GM12875 (cell line): ENCODE measurements around the gene MPZL1.

ENCODE experiments used
- H3K4me3 ChIP-seq: one replicate; pipeline ENCODE4 v1.5.1; 2011; ENCODE audit warnings: low read depth, low read length, control low read depth
- CTCF ChIP-seq: IDR thresholded peaks from 2 replicates; pipeline ENCODE4 v1.5.1; 2011; ENCODE audit warnings: low read depth, mild to moderate bottlenecking, control low read depth, inconsistent platforms, low read length, moderate library complexity, borderline replicate concordance; ENCODE audit not compliant: insufficient read depth

The MPZL1 gene

GRCh38 chr1:167791281-167792187, 69.8 kb downstream of the MPZL1 start:
- H3K4me3 ChIP-seq, result no peak overlapping the region
- no peak for TF ChIP-seq CTCF

- no peak overlapping the region for H3K4me3 ChIP-seq
- no peak for TF ChIP-seq CTCF
Observed at GRCh38 chr1:167792188-167792565, 70.4 kb downstream of the MPZL1 start.

GRCh38 chr1:167794043-167794442, 72.3 kb downstream of the MPZL1 start:
- no peak for TF ChIP-seq CTCF
- H3K4me3 ChIP-seq, result no peak overlapping the region

- no peak overlapping the region for H3K4me3 ChIP-seq
- no peak for TF ChIP-seq CTCF
Observed at GRCh38 chr1:167795810-167796740, 74.3 kb downstream of the MPZL1 start.

GRCh38 chr1:167797015-167797414, 75.2 kb downstream of the MPZL1 start:
- no peak for TF ChIP-seq CTCF
- H3K4me3 ChIP-seq, result no peak overlapping the region

- TF ChIP-seq CTCF, result no peak
Observed at GRCh38 chr1:167798952-167799351, 77.2 kb downstream of the MPZL1 start.

More at GRCh38 chr1:167798952-167799351, 77.2 kb downstream of the MPZL1 start:
- H3K4me3 ChIP-seq, result no peak overlapping the region
